ENCODE data around the gene ASPRV1. TPM values are rescaled to one million over a fixed set of nuclear protein-coding genes. Genes with fewer than 3 reads are reported as not detected.

ASPRV1 gene
- total and polyA plus RNA-seq, 11 donors, result 0.28 to 1.4 (median 0.58) TPM; not detected in 1

DNA sequence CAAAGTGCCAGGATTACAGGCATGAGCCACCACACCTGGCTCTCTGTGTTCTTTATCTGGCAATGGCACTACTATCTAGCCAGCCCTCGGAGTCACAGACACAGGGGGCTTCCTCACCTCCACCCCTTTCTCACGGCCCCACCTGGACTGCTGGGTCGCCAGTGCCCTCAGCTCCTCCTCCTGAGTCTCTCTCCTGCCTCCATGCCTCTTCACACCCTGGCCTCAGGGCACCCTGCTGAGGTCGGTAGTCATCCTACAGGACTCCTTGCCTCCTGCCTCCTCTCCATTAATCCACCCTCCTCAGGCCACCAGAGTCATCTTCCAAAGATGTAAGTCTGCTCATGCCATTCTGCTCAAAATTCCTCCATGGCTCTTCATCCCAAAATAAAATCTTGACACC lies 8.6 kb upstream of the ASPRV1 start:
- Histone ChIP-seq H3K27me3 (no peaks in the 10 kb centered on the region), H3K9me3 (no peaks in the 10 kb centered on the region), H3K36me3 (no peaks in the 10 kb centered on the region), H3K4me1 (no peaks in the 10 kb centered on the region), H3K27ac (no peak overlapping the region), H3K4me3 (no peak overlapping the region)
- no peak for DNase-seq
- intact Hi-C loops (cut with DNase I), result no loop called here
- TF ChIP-seq, protein P1, sequence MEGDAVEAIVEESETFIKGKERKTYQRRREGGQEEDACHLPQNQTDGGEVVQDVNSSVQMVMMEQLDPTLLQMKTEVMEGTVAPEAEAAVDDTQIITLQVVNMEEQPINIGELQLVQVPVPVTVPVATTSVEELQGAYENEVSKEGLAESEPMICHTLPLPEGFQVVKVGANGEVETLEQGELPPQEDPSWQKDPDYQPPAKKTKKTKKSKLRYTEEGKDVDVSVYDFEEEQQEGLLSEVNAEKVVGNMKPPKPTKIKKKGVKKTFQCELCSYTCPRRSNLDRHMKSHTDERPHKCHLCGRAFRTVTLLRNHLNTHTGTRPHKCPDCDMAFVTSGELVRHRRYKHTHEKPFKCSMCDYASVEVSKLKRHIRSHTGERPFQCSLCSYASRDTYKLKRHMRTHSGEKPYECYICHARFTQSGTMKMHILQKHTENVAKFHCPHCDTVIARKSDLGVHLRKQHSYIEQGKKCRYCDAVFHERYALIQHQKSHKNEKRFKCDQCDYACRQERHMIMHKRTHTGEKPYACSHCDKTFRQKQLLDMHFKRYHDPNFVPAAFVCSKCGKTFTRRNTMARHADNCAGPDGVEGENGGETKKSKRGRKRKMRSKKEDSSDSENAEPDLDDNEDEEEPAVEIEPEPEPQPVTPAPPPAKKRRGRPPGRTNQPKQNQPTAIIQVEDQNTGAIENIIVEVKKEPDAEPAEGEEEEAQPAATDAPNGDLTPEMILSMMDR (IDR thresholded peaks at IDR 0.05), result no peak
- TF ChIP-seq POLR2A (IDR thresholded peaks at IDR 0.05), result no peak
- ATAC-seq, result no peak
- 66 to 74% (median 71%) methylated on average over 4 of the region's 4 CpGs for WGBS, 4 donors

DNA sequence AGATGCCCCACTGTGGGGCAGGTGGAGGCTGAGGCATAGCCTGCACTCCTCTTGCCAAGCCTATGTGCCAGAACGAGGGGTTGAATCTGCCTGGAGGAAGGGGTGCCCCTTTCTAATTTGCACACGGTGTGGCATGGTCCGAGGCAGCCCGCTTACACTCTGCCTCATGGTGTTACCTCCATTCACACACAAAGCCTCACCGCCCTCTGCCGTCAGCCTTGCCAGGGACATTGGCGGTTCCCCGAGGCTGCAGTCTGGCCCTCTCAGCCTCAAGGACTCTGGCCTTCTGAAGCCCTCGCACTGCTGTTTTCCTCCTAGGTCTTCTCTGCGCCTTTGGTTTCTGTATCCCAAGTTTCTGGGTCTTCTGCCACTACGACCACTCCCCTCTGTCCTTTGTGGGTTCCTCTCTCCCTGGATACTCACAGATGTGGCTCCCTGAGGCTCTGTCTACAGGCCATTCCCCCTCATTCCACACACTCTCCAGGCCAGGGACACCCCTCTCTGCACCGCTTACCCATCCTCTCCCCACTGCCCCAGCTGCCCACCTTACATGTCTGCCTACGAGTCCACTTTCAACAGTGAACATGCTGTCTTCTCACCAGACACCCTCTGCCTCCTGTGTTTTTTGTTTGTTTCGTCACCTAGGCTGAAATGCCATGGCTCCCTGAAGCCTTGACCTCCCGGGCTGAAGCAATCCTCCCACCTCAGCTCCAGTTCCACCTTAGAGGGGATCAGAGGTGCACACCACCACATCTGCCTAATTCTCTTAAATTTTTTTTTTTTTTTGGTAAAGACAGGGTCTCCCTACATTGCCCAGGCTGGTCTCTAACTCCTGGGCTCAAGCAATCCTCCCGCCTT lies 7.9 kb upstream of the ASPRV1 start:
- TF ChIP-seq, protein P1 (IDR thresholded peaks at IDR 0.05), result no peak
- no peak for TF ChIP-seq POLR2A (IDR thresholded peaks at IDR 0.05)
- 86 to 93% (median 90%) methylated on average over 15 to 16 of the region's 16 CpGs for WGBS, 4 donors
- no peaks in the 10 kb centered on the region for H3K9me3 ChIP-seq

DNA sequence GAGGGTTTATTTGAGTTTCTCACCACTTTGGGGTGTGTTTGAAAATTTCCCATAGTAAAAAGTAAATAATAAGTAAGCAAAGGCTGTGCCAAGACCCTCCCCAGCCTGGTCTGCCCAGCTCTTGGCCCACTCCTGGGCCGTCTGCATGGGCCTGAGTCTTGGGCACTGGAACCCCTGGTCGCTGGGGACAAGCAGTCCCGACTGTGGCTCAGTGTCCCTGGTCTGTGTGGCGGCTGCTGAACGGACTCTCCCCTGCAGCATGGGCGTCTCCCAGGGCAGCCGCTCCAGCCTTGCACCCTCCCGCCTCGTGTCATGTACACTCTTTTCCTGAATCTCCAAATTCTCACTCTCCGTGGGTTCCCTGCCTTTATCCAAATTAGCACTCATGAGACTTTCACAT lies 7.2 kb upstream of the ASPRV1 start:
- Histone ChIP-seq H3K4me1 (no peaks in the 10 kb centered on the region), H3K27me3 (no peaks in the 10 kb centered on the region), H3K36me3 (no peaks in the 10 kb centered on the region), H3K4me3 (no peak overlapping the region), H3K27ac (no peak overlapping the region), H3K9me3 (no peaks in the 10 kb centered on the region)
- DNase-seq, result no peak
- ATAC-seq, result no peak
- intact Hi-C loops (cut with DNase I), result no loop called here
- no peak for TF ChIP-seq POLR2A (IDR thresholded peaks at IDR 0.05)
- TF ChIP-seq, protein P1 (IDR thresholded peaks at IDR 0.05), result no peak
- 87 to 91% (median 88%) methylated on average over 10 of the region's 10 CpGs for WGBS, 4 donors

More for the DNA sequence above, 7.9 kb upstream of the ASPRV1 start:
- Histone ChIP-seq H3K4me1 (no peaks in the 10 kb centered on the region), H3K36me3 (no peaks in the 10 kb centered on the region), H3K27ac (no peak overlapping the region), H3K4me3 (no peak overlapping the region), H3K27me3 (no peaks in the 10 kb centered on the region)
- ATAC-seq (peak in 1 of 4 donors; percentile 22), DNase-seq (no peak)
- intact Hi-C loops (cut with DNase I), result no loop called here

DNA sequence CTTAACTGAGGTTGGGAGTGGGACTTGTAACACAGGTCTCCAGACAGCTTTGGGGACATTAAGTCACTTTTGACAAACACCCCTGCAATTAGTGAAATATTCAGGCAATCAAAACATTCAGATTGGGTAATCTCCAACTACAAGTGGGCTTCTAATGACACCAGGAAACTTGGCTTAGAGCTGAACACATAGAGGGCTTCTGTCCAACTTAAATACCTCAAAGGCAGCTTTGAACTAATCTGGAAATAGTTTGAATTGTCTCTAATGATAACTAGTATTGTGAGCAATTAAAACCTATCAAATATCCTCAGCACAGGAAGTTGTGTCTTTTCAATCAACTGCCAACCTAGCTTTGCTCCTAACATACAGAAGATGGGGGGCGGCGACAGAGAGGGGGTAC lies 5.1 kb upstream of the ASPRV1 start:
- no peaks in the 10 kb centered on the region for H3K9me3 ChIP-seq
- H3K36me3 ChIP-seq, result no peaks in the 10 kb centered on the region
- no peaks in the 10 kb centered on the region for H3K27me3 ChIP-seq
- H3K4me3 ChIP-seq, result no peak overlapping the region
- no peaks in the 10 kb centered on the region for H3K4me1 ChIP-seq
- ATAC-seq (no peak), DNase-seq (no peak)
- no peak overlapping the region for H3K27ac ChIP-seq
- intact Hi-C loops (cut with DNase I), result no loop called here
- 93 to 100% (median 97%) methylated on average over 2 of the region's 2 CpGs for WGBS, 4 donors
- no peak for TF ChIP-seq POLR2A (IDR thresholded peaks at IDR 0.05)
- TF ChIP-seq, protein P1 (IDR thresholded peaks at IDR 0.05), result no peak
